Measurements from ENCODE around the gene COX19.

DNA sequence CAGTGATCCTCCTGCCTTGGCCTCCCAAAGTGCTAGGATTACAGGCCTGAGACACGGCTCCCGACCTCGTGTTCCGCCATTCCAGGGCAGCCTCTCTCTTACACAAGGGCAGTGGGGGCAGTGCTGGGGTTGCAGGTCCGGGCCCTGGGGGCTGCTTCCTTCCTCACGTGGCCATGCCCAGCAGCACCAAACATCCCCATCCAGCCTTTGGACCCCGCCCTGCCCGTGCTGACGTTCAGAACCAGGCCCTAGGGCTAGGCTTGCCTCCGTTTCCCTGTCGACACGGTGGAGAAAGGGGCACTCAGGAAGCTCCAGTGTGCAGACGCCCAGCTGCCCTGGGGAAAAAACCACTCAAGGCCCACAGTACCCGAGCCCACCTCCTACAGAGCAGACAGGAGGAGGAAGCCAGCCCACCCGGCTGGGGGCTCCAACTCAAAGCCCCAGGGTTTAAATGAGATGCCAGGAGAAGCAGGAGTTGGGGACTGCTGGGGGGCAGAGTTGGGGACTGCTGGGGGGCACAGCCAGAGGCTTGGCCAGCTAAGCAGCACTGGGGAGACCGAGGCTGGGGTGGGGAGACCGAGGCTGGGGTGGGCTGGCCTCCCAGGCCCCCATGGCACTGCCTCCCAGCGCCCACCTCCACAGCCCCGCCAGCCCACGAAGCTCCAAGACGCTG, 56.8 kb downstream of the COX19 start:
- TF ChIP-seq SMYD3 (CRISPR knock-in tag; IDR thresholded peaks at IDR 0.05) = no peak
- TF ChIP-seq ZMYM3 (CRISPR knock-in tag; IDR thresholded peaks at IDR 0.05) = no peak
- no peak for TF ChIP-seq HOXA3 (CRISPR knock-in tag; IDR thresholded peaks at IDR 0.05)
- no peak for TF ChIP-seq PHF8 (CRISPR knock-in tag; IDR thresholded peaks at IDR 0.05)
- no peak for TF ChIP-seq YY1 (IDR thresholded peaks at IDR 0.05; ENCODE audit: insufficient read depth, insufficient replicate concordance, low read depth, low read length)
- TF ChIP-seq SRF (IDR thresholded peaks at IDR 0.05; ENCODE audit: low read depth, low read length) = no peak
- no peak for TF ChIP-seq TGIF2 (CRISPR knock-in tag; IDR thresholded peaks at IDR 0.05)
- TF ChIP-seq, protein P1, sequence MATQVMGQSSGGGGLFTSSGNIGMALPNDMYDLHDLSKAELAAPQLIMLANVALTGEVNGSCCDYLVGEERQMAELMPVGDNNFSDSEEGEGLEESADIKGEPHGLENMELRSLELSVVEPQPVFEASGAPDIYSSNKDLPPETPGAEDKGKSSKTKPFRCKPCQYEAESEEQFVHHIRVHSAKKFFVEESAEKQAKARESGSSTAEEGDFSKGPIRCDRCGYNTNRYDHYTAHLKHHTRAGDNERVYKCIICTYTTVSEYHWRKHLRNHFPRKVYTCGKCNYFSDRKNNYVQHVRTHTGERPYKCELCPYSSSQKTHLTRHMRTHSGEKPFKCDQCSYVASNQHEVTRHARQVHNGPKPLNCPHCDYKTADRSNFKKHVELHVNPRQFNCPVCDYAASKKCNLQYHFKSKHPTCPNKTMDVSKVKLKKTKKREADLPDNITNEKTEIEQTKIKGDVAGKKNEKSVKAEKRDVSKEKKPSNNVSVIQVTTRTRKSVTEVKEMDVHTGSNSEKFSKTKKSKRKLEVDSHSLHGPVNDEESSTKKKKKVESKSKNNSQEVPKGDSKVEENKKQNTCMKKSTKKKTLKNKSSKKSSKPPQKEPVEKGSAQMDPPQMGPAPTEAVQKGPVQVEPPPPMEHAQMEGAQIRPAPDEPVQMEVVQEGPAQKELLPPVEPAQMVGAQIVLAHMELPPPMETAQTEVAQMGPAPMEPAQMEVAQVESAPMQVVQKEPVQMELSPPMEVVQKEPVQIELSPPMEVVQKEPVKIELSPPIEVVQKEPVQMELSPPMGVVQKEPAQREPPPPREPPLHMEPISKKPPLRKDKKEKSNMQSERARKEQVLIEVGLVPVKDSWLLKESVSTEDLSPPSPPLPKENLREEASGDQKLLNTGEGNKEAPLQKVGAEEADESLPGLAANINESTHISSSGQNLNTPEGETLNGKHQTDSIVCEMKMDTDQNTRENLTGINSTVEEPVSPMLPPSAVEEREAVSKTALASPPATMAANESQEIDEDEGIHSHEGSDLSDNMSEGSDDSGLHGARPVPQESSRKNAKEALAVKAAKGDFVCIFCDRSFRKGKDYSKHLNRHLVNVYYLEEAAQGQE (IDR thresholded peaks at IDR 0.05; ENCODE audit: borderline replicate concordance in 1 of 2, low read depth in 1 of 2, low read length in 2 of 2) = no peak
- TF ChIP-seq, protein P2, sequence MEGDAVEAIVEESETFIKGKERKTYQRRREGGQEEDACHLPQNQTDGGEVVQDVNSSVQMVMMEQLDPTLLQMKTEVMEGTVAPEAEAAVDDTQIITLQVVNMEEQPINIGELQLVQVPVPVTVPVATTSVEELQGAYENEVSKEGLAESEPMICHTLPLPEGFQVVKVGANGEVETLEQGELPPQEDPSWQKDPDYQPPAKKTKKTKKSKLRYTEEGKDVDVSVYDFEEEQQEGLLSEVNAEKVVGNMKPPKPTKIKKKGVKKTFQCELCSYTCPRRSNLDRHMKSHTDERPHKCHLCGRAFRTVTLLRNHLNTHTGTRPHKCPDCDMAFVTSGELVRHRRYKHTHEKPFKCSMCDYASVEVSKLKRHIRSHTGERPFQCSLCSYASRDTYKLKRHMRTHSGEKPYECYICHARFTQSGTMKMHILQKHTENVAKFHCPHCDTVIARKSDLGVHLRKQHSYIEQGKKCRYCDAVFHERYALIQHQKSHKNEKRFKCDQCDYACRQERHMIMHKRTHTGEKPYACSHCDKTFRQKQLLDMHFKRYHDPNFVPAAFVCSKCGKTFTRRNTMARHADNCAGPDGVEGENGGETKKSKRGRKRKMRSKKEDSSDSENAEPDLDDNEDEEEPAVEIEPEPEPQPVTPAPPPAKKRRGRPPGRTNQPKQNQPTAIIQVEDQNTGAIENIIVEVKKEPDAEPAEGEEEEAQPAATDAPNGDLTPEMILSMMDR (CRISPR knock-in tag; IDR thresholded peaks at IDR 0.05) = no peak
- no peak for TF ChIP-seq ZNF24 (IDR thresholded peaks at IDR 0.05)
- TF ChIP-seq, protein P3, sequence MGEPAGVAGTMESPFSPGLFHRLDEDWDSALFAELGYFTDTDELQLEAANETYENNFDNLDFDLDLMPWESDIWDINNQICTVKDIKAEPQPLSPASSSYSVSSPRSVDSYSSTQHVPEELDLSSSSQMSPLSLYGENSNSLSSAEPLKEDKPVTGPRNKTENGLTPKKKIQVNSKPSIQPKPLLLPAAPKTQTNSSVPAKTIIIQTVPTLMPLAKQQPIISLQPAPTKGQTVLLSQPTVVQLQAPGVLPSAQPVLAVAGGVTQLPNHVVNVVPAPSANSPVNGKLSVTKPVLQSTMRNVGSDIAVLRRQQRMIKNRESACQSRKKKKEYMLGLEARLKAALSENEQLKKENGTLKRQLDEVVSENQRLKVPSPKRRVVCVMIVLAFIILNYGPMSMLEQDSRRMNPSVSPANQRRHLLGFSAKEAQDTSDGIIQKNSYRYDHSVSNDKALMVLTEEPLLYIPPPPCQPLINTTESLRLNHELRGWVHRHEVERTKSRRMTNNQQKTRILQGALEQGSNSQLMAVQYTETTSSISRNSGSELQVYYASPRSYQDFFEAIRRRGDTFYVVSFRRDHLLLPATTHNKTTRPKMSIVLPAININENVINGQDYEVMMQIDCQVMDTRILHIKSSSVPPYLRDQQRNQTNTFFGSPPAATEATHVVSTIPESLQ (CRISPR knock-in tag; conservative IDR thresholded peaks at IDR 0.05) = no peak
